Inflammatory macrophage treated with lipopolysaccharide for 4 hours (primary cell): ENCODE data around the gene GLP1R.
"Not testable (repeated sequence)": the region's sequence is repeated elsewhere in the genome, so short reads cannot be mapped to it uniquely, and the experiment has no call there.

Source experiments
- DNase-seq: peaks from one replicate; pipeline ENCODE4 v3.0.0-alpha.2; 2020

Gene GLP1R

GRCh38 chr6:39090036-39090435, 41.5 kb downstream of the GLP1R start:
- no peak for DNase-seq

- DNase-seq, result no peak
These were observed 42.6 kb downstream of the GLP1R start for GRCh38 chr6:39091220-39091619.

- no peak for DNase-seq
These were observed 43.5 kb downstream of the GLP1R start for GRCh38 chr6:39092124-39092523.

- DNase-seq, result no peak
These were observed 44.6 kb downstream of the GLP1R start for GRCh38 chr6:39093149-39093708.

GRCh38 chr6:39095578-39095977, 47.0 kb downstream of the GLP1R start:
- no peak for DNase-seq

GRCh38 chr6:39100358-39100757, 51.8 kb downstream of the GLP1R start:
- no peak for DNase-seq

- peak; percentile 37 for DNase-seq
These were observed 53.7 kb downstream of the GLP1R start for GRCh38 chr6:39102071-39102820.

GRCh38 chr6:39102821-39103136, 54.2 kb downstream of the GLP1R start:
- DNase-seq, result no peak

GRCh38 chr6:39104528-39104927, 55.9 kb downstream of the GLP1R start:
- no peak for DNase-seq

GRCh38 chr6:39107034-39107433, 58.5 kb downstream of the GLP1R start:
- DNase-seq, result no peak

- DNase-seq, result no peak
These were observed 59.1 kb downstream of the GLP1R start for GRCh38 chr6:39107641-39108040.

- no peak for DNase-seq
These were observed 59.7 kb downstream of the GLP1R start for GRCh38 chr6:39108041-39108839.

- DNase-seq, result no peak
These were observed 62.7 kb downstream of the GLP1R start for GRCh38 chr6:39111280-39111679.

- DNase-seq, result no peak
These were observed 65.2 kb downstream of the GLP1R start for GRCh38 chr6:39113788-39114187.

- DNase-seq, result no peak
These were observed 65.8 kb downstream of the GLP1R start for GRCh38 chr6:39114388-39114703.

GRCh38 chr6:39114704-39115599, 66.4 kb downstream of the GLP1R start, which contains the start of gene SAYSD1:
Gene SAYSD1, minus strand, starts transcription at chr6:39115186. Its CDS starts 97 bp downstream, at chr6:39115089.
- DNase-seq, result peak; percentile 94

- DNase-seq, result no peak
These were observed 70.3 kb downstream of the GLP1R start for GRCh38 chr6:39118921-39119320.

GRCh38 chr6:39124114-39124513, 75.5 kb downstream of the GLP1R start:
- DNase-seq, result no peak

- DNase-seq, result no peak
These were observed 79.5 kb downstream of the GLP1R start for GRCh38 chr6:39128106-39128505.

- DNase-seq, result no peak
These were observed 80.3 kb downstream of the GLP1R start for GRCh38 chr6:39128832-39129231.

GRCh38 chr6:39130691-39131090, 82.1 kb downstream of the GLP1R start:
- DNase-seq, result no peak

- not testable (repeated sequence) for DNase-seq
These were observed 86.2 kb downstream of the GLP1R start for GRCh38 chr6:39134761-39135160.

- DNase-seq, result not testable (repeated sequence)
These were observed 87.6 kb downstream of the GLP1R start for GRCh38 chr6:39136207-39136606.
